GM18498 (cell line): Measurements from ENCODE around the gene DAAM2.

Experiments
- ATAC-seq: cut with Tn5 transposase; IDR thresholded peaks from one replicate; pipeline ENCODE4 v1.9.1; 2021; ENCODE audit warnings: mild to moderate bottlenecking, moderate library complexity; ENCODE audit not compliant: unreplicated experiment

Gene DAAM2

GRCh38 chr6:39816747-39817146, 24.6 kb downstream of the DAAM2 start:
- no peak for ATAC-seq

- no peak for ATAC-seq
Observed at GRCh38 chr6:39818695-39819094, 26.5 kb downstream of the DAAM2 start.

DNA sequence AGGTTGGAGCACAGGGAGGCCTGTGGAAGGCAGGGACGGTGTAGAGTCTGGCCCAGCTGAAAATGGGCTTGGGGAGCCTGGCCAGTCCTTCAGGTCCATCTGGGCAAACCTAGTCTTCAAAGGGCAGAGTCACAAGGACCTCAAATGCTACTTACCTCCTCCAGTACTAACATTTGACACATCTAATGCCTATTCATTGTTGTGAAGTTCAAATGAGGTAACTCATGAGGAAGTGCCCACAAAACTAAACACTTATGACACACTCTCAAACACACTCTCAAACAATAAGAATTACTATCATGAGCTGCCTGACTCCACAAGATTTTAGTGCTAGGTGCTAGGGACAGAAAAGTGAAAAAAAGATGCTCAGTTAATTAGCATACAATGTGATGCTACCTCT, 27.1 kb downstream of the DAAM2 start:
- no peak for ATAC-seq

- no peak for ATAC-seq
Observed at GRCh38 chr6:39819676-39820075, 27.5 kb downstream of the DAAM2 start.

- no peak for ATAC-seq
Observed at GRCh38 chr6:39820553-39820952, 28.4 kb downstream of the DAAM2 start.

GRCh38 chr6:39821046-39821740, 29.0 kb downstream of the DAAM2 start:
- ATAC-seq = no peak

DNA sequence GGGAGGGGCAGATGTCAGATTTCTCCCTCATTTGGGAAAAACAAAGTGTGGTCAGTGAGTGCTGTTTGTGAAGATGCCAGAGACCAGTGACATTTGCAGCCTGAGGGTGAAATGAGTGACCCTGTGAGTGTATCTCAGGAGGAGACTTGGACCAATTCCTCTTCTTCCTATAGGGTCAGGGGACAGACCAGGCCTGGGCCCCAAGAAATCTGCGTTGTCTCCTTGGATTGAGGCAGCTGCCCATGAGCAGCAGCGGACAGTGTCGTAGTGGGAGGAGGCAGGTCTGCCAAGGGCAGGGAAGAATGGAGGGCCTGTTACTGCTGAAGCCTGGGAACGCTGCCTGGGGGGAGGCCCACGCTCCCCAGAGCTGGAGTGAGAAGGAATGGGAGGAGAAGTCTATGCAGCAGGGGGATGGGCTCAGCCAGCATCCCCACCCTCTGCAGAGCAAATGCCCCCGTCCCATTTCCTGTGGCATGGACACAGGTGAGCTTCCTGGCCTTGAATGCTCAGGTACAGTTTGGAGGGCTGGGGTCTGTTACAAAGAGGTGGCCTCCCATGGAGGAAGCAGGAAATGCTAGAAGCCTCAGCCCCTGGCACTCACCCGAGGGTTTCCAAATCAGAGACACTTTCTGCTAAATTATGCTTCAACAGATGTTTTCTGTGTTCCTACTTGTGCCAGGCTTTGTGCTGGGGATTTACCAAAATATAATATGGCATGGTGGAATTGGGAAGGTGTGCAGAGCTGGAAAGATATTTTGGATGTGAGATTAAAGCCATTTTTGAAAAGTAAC, 29.8 kb downstream of the DAAM2 start:
- ATAC-seq = no peak

- ATAC-seq = no peak
Observed at GRCh38 chr6:39822846-39823815, 31.0 kb downstream of the DAAM2 start.

- no peak for ATAC-seq
Observed at GRCh38 chr6:39824030-39824926, 32.1 kb downstream of the DAAM2 start.

- no peak for ATAC-seq
Observed at GRCh38 chr6:39829331-39829730, 37.2 kb downstream of the DAAM2 start.

- no peak for ATAC-seq
Observed at GRCh38 chr6:39830444-39830843, 38.3 kb downstream of the DAAM2 start.

DNA sequence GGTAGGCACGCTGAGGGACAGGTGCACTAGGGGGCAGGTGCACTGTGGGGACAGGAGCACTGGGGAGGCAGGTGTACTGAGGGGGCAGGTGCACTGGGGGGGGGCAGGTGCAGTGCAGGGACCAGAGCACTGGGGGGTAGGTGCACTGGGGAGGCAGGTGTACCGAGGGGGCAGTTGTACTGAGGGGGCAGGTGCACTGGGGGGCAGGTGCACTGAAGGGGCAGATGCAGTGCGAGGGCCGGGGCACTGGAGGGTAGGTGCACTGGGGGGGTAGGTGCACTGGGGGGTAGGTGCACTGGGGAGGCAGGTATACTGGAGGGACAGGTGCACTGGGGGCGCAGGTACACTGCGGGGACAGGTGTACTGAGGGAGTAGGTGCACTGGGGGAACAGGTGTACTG, 39.5 kb downstream of the DAAM2 start:
- ATAC-seq = no peak

DNA sequence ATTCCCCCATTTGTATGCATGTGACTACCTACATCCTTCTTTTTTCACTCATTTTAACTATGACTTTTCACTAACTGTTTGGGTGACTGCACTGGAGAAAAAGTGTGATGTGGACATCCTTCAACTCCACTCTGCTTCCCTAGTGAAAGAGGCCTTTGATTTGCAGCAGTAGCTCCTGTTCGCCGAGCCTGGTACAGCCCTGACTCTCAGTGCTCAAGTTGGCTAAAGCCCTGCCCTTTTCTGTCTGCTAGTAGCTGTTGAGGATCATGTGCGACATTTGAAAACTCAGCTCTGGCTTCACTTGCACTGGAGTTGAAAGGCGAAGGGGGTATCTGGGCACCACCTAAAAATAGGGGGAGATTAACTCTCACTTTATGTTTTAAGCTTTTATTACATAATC, 42.1 kb downstream of the DAAM2 start:
- ATAC-seq = no peak

DNA sequence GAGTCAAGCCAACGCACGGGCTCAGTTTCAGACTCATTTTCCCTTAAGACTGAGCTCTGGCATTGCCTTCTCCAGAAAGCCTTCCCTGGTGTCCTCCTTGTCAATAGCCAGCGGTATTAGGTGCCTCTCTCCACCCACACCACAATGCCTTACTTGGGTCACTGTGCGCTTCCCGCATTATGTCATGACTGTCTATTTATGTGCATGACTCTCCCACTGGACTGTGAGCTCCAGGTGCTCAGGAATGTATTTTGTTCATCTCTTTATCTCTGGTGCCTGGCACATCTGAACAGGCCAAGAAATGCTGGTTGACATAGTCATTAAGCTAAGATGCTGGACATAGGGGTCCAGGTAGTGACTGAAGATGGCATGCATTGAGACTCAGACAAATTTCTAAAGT, 42.7 kb downstream of the DAAM2 start:
- no peak for ATAC-seq

- no peak for ATAC-seq
Observed at GRCh38 chr6:39835821-39836295, 43.7 kb downstream of the DAAM2 start.

- ATAC-seq = no peak
Observed at GRCh38 chr6:39836606-39837005, 44.4 kb downstream of the DAAM2 start.

DNA sequence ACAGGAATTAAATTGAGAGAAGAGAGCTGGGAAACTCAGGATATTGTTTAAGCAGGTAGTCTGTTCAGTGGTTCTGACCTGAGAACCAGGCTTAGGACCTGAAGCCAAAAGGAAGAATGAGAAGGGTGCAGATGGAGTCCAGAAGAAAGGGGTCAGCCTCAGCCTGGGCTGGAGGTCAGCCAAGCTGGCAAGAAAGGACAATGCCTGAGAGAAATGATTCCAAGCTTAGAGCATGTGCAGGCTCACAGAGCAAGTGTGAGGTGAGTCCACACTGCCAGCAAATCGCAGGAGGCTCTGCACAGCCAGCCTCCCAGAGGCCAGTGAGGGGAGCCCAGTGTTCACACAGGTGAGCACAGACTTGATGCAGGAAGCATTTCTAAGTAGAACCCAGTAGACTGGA, 47.3 kb downstream of the DAAM2 start:
- no peak for ATAC-seq

DNA sequence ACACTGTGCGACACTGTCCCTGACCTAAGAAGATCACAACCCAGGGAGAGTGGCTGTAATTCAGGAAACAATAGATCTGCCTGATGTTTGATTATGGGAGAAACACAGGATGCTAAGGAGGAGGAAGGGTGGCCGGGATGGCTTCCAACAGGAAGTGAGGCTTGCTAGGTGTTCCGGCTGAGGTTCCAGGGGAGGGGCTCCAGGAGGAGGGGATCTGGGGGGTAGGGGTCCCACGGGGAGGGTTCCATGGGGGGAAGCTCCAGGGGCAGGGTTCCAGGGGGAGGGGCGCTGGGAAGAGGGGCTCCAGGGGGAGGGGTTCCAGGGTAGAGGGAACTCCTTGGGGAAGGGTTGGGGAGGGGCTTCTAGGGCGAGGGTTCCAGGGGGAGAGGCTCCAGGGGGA, 48.6 kb downstream of the DAAM2 start:
- ATAC-seq = no peak

DNA sequence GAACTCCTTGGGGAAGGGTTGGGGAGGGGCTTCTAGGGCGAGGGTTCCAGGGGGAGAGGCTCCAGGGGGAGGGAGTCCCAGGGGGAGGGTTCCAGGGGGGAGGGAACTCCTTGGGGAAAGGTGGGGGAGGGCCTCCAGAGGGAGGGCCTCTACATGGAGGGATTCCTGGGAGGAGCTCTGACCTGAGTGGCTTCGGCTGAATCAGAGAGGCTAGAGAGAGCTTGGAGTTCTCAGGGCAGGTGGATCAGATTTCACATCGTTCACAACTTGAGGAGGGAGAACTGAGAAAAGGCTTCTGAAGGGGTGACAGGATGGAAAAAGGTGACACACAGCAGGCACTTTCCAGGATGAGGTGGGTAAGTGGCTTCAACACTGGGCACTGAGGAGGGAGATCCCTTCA, 49.1 kb downstream of the DAAM2 start:
- ATAC-seq = no peak

DNA sequence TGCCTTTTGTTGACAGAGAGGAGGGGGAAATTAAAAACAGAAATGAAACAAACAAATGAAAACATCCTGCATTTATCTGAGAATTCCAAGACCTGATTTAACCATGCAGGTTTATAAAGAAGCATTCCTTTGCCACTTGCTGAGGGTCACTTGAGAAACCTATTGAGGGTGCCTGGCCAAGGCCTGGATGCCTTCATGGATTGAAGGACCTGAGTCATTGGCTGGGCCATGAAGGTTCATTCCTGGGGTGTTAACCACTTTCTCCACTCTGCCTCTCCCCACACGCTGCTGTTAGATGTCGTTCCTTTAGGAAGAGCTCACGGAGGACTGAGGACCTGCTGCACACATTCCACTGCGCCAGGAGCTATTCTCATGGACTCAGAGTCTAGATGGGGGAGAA, 49.7 kb downstream of the DAAM2 start:
- ATAC-seq = no peak
